ENCODE measurements around the gene GFRA1.

The GFRA1 gene

DNA sequence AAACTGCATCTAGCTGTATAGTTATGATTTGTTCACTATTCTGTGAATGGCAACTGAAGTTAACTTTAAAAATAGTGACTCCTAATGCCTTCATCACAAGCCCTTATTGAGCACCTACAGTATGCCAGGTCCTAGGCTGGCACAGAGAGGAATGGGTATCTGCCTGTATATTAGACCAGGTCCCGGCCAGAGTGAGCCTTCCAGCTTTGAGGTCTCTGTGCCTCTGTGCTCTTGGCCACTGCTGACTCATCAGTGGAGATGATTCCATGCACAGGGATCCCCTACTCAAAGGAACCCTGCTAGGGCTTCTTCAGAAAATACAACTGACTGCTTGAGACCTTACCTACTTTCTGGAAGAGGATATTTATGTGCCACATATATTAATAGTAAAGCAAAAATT is 118.4 kb downstream of the GFRA1 start:
- no peaks in the 10 kb centered on the region for H3K27me3 ChIP-seq (ENCODE audit: control insufficient read depth in 3 of 3, insufficient read depth in 3 of 3, low read depth in 1 of 3, low read length in 3 of 3)
- H2BK15ac ChIP-seq (ENCODE audit: low read length), result no peak overlapping the region
- WGBS, 2 donors (ENCODE audit: extremely low coverage in 2 of 2, insufficient read length in 2 of 2, insufficient replicate concordance in 1 of 2), result no CpG with 5 or more reads among the region's 1 CpG
- no peak overlapping the region for H2BK120ac ChIP-seq (ENCODE audit: low read depth, low read length)
- no peak overlapping the region for H3K27ac ChIP-seq (replicated peaks; ENCODE audit: low read length)
- no peak overlapping the region for H2BK5ac ChIP-seq (ENCODE audit: low read length)
- H3K14ac ChIP-seq (ENCODE audit: low read length), result no peak overlapping the region
- no peak overlapping the region for H2AK5ac ChIP-seq (ENCODE audit: low read depth, low read length)
- no peak overlapping the region for H4K91ac ChIP-seq (ENCODE audit: low read depth, low read length, poor library complexity)
- H3K4me3 ChIP-seq (ENCODE audit: low read length in 2 of 2), result no peak overlapping the region
- no peaks in the 10 kb centered on the region for H3K36me3 ChIP-seq (replicated peaks in 1 of 2; ENCODE audit: control insufficient read depth in 2 of 2, insufficient read depth in 2 of 2, low read length in 2 of 2)
- no peak for DNase-seq (ENCODE audit: low spot score)
- no peak overlapping the region for H4K8ac ChIP-seq (ENCODE audit: low read depth, low read length)
- no peak overlapping the region for H2BK12ac ChIP-seq (ENCODE audit: low read length)
- H3K4me2 ChIP-seq (ENCODE audit: insufficient read depth, low read length, poor library complexity, severe bottlenecking), result no peak overlapping the region
- no peak overlapping the region for H3K23ac ChIP-seq (ENCODE audit: low read depth, low read length, poor library complexity)
- no peak overlapping the region for H3K4ac ChIP-seq (ENCODE audit: low read length)
- no peak overlapping the region for H2AFZ ChIP-seq (ENCODE audit: low read length)
- no peaks in the 10 kb centered on the region for H3K79me1 ChIP-seq (ENCODE audit: low read depth, low read length)
- peaks cover 4 to 10% of the 10 kb centered on the region in 2 donors for H3K4me1 ChIP-seq (ENCODE audit: control insufficient read depth in 2 of 2, insufficient read depth in 1 of 2, low read depth in 1 of 2, low read length in 2 of 2)
- no peak overlapping the region for H3K9ac ChIP-seq (ENCODE audit: low read depth, low read length, poor library complexity)
- no peak overlapping the region for H3K18ac ChIP-seq (ENCODE audit: low read length)
- H3K9me3 ChIP-seq (replicated peaks in 1 of 2; ENCODE audit: control insufficient read depth in 2 of 2, insufficient read depth in 1 of 2, low read depth in 1 of 2, low read length in 2 of 2), result peaks cover 0 to 3% of the 10 kb centered on the region in 2 donors

DNA sequence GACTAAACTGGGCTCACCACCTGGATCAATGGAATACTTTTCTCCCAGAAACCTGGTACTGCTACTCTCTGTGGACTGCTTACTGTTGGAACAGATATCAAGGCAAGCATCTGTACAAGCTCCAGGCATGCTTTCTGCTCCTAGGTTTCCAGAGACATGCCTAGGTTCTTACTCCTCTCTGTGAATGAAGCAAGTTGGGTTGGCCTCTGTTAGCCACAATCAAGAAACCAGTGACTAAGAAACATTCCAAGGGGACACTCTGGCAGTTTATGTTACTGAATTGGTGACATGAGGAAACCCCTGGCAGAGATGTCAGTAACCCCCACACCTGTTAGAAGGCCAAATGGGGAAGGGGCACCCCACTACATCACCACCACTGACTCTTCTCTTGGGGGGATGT is 121.9 kb downstream of the GFRA1 start:
- no peaks in the 10 kb centered on the region for H3K79me1 ChIP-seq (ENCODE audit: low read depth, low read length)
- no peak overlapping the region for H2AK5ac ChIP-seq (ENCODE audit: low read depth, low read length)
- H2BK12ac ChIP-seq (ENCODE audit: low read length), result no peak overlapping the region
- no peaks in the 10 kb centered on the region for H3K27me3 ChIP-seq (ENCODE audit: control insufficient read depth in 3 of 3, insufficient read depth in 3 of 3, low read depth in 1 of 3, low read length in 3 of 3)
- no peak overlapping the region for H3K27ac ChIP-seq (replicated peaks; ENCODE audit: low read length)
- H4K8ac ChIP-seq (ENCODE audit: low read depth, low read length), result no peak overlapping the region
- H3K36me3 ChIP-seq (replicated peaks in 1 of 2; ENCODE audit: control insufficient read depth in 2 of 2, insufficient read depth in 2 of 2, low read length in 2 of 2), result no peaks in the 10 kb centered on the region
- H3K4me2 ChIP-seq (ENCODE audit: insufficient read depth, low read length, poor library complexity, severe bottlenecking), result no peak overlapping the region
- no peak overlapping the region for H3K9ac ChIP-seq (ENCODE audit: low read depth, low read length, poor library complexity)
- no peak overlapping the region for H3K18ac ChIP-seq (ENCODE audit: low read length)
- no peak overlapping the region for H2BK120ac ChIP-seq (ENCODE audit: low read depth, low read length)
- no peak overlapping the region for H2AFZ ChIP-seq (ENCODE audit: low read length)
- no peak for DNase-seq (ENCODE audit: low spot score)
- no peak overlapping the region for H3K4ac ChIP-seq (ENCODE audit: low read length)
- H3K4me1 ChIP-seq (ENCODE audit: control insufficient read depth in 2 of 2, insufficient read depth in 1 of 2, low read depth in 1 of 2, low read length in 2 of 2), result peaks cover 3 to 19% of the 10 kb centered on the region in 2 donors
- no peak overlapping the region for H3K14ac ChIP-seq (ENCODE audit: low read length)
- no peak overlapping the region for H2BK5ac ChIP-seq (ENCODE audit: low read length)
- H4K91ac ChIP-seq (ENCODE audit: low read depth, low read length, poor library complexity), result no peak overlapping the region
- H3K4me3 ChIP-seq (ENCODE audit: low read length in 2 of 2), result no peak overlapping the region
- no peak overlapping the region for H2BK15ac ChIP-seq (ENCODE audit: low read length)
- H3K23ac ChIP-seq (ENCODE audit: low read depth, low read length, poor library complexity), result no peak overlapping the region
- H3K9me3 ChIP-seq (replicated peaks in 1 of 2; ENCODE audit: control insufficient read depth in 2 of 2, insufficient read depth in 1 of 2, low read depth in 1 of 2, low read length in 2 of 2), result peaks cover 0 to 3% of the 10 kb centered on the region in 2 donors

DNA sequence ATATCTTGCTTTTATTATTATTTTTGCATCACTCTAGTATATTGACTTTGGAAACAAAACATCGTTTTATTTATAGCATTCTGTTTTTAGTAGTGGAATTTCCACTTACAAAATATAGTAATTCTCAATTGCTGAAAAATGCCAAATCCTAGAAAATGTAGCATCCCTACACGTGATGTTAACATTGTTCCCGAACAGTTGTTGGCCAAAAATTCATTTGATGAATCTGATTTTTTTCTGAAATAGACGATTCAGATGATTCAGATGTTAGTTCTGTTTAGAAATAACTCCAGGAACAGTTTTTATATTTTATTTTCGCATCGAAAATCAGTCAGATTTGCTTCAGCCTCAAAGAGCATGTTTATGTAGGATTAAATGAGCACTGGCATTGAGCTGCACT is 122.4 kb downstream of the GFRA1 start:
- no peak overlapping the region for H2BK12ac ChIP-seq (ENCODE audit: low read length)

DNA sequence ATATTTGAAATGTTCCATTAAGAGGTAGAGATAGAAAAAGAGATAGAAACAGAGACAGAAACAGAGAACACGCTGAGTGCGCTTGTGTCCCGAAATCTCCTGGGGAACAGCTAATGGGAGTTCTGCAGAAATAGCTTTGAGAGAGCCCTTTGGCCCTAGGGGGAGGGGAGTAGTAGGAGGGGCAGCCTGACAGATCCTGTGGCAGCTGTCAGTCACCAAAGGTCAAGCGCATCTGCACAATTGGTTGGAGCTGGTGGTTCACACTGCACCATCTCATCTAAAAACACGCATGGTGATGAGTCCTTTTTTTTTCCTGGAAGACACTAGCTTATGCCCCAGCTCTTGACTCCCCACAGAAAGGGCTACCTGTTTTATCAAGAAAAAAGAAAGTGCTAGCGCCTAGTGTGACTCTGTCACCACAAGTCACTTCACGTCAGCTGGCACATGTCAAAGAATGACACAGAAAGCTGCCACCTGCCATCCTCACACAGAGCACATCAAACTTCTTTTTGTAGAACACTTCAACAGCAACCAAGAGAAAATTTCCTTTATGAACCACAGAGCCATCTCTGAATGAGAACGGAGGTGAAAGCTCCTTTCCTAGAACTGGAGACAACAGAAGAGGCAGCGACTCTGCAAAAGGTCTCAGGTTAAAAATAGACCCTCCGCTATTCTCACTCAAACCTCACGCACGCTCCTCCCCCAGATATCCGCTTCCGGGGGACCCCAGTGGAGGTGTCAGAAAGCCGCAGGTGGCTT is 125.7 kb downstream of the GFRA1 start:
- Histone ChIP-seq H3K9ac (ENCODE audit: low read depth, low read length, poor library complexity) (no peak overlapping the region), H2AFZ (ENCODE audit: low read length) (no peak overlapping the region)
- WGBS, 2 donors (ENCODE audit: extremely low coverage in 2 of 2, insufficient read length in 2 of 2, insufficient replicate concordance in 1 of 2), result no CpG with 5 or more reads among the region's 15 CpGs

More for the DNA sequence above, 122.4 kb downstream of the GFRA1 start:
- Histone ChIP-seq H3K23ac (ENCODE audit: low read depth, low read length, poor library complexity) (no peak overlapping the region), H3K9me3 (replicated peaks in 1 of 2; ENCODE audit: control insufficient read depth in 2 of 2, insufficient read depth in 1 of 2, low read depth in 1 of 2, low read length in 2 of 2) (peaks cover 0 to 3% of the 10 kb centered on the region in 2 donors), H3K36me3 (replicated peaks in 1 of 2; ENCODE audit: control insufficient read depth in 2 of 2, insufficient read depth in 2 of 2, low read length in 2 of 2) (no peaks in the 10 kb centered on the region), H2AFZ (ENCODE audit: low read length) (no peak overlapping the region), H3K18ac (ENCODE audit: low read length) (no peak overlapping the region), H3K27ac (replicated peaks; ENCODE audit: low read length) (no peak overlapping the region), H3K4me3 (ENCODE audit: low read length in 2 of 2) (no peak overlapping the region), H2BK5ac (ENCODE audit: low read length) (no peak overlapping the region), H3K4ac (ENCODE audit: low read length) (no peak overlapping the region), H2AK5ac (ENCODE audit: low read depth, low read length) (no peak overlapping the region), H3K4me1 (ENCODE audit: control insufficient read depth in 2 of 2, insufficient read depth in 1 of 2, low read depth in 1 of 2, low read length in 2 of 2) (peaks cover 3 to 17% of the 10 kb centered on the region in 2 donors), H3K79me1 (ENCODE audit: low read depth, low read length) (no peaks in the 10 kb centered on the region), H3K4me2 (ENCODE audit: insufficient read depth, low read length, poor library complexity, severe bottlenecking) (no peak overlapping the region), H2BK15ac (ENCODE audit: low read length) (no peak overlapping the region), H3K14ac (ENCODE audit: low read length) (no peak overlapping the region), H4K8ac (ENCODE audit: low read depth, low read length) (no peak overlapping the region), H4K91ac (ENCODE audit: low read depth, low read length, poor library complexity) (no peak overlapping the region), H3K27me3 (ENCODE audit: control insufficient read depth in 3 of 3, insufficient read depth in 3 of 3, low read depth in 1 of 3, low read length in 3 of 3) (no peaks in the 10 kb centered on the region), H2BK120ac (ENCODE audit: low read depth, low read length) (no peak overlapping the region), H3K9ac (ENCODE audit: low read depth, low read length, poor library complexity) (no peak overlapping the region)
- no CpG with 5 or more reads among the region's 6 CpGs for WGBS, 2 donors (ENCODE audit: extremely low coverage in 2 of 2, insufficient read length in 2 of 2, insufficient replicate concordance in 1 of 2)
- DNase-seq (ENCODE audit: low spot score), result no peak

More for the DNA sequence above, 125.7 kb downstream of the GFRA1 start:
- H4K91ac ChIP-seq (ENCODE audit: low read depth, low read length, poor library complexity), result no peak overlapping the region
- no peak overlapping the region for H2BK5ac ChIP-seq (ENCODE audit: low read length)
- no peak overlapping the region for H3K4ac ChIP-seq (ENCODE audit: low read length)
- no peak overlapping the region for H3K18ac ChIP-seq (ENCODE audit: low read length)
- no peak overlapping the region for H2BK120ac ChIP-seq (ENCODE audit: low read depth, low read length)
- H2BK15ac ChIP-seq (ENCODE audit: low read length), result no peak overlapping the region
- no peak overlapping the region for H3K23ac ChIP-seq (ENCODE audit: low read depth, low read length, poor library complexity)
- no peak overlapping the region for H2AK5ac ChIP-seq (ENCODE audit: low read depth, low read length)
- H3K79me1 ChIP-seq (ENCODE audit: low read depth, low read length), result no peaks in the 10 kb centered on the region
- no peak overlapping the region for H3K4me2 ChIP-seq (ENCODE audit: insufficient read depth, low read length, poor library complexity, severe bottlenecking)
- H3K27ac ChIP-seq (replicated peaks; ENCODE audit: low read length), result no peak overlapping the region
- peaks cover 0 to 3% of the 10 kb centered on the region in 2 donors for H3K9me3 ChIP-seq (replicated peaks in 1 of 2; ENCODE audit: control insufficient read depth in 2 of 2, insufficient read depth in 1 of 2, low read depth in 1 of 2, low read length in 2 of 2)
- no peak overlapping the region for H3K14ac ChIP-seq (ENCODE audit: low read length)
- H3K4me3 ChIP-seq (ENCODE audit: low read length in 2 of 2), result no peak overlapping the region
- H3K27me3 ChIP-seq (ENCODE audit: control insufficient read depth in 3 of 3, insufficient read depth in 3 of 3, low read depth in 1 of 3, low read length in 3 of 3), result no peaks in the 10 kb centered on the region
- no peak overlapping the region for H2BK12ac ChIP-seq (ENCODE audit: low read length)
- peaks cover 3 to 21% of the 10 kb centered on the region in 2 donors for H3K4me1 ChIP-seq (ENCODE audit: control insufficient read depth in 2 of 2, insufficient read depth in 1 of 2, low read depth in 1 of 2, low read length in 2 of 2)
- H3K36me3 ChIP-seq (replicated peaks in 1 of 2; ENCODE audit: control insufficient read depth in 2 of 2, insufficient read depth in 2 of 2, low read length in 2 of 2), result no peaks in the 10 kb centered on the region
- DNase-seq (ENCODE audit: low spot score), result no peak
- H4K8ac ChIP-seq (ENCODE audit: low read depth, low read length), result no peak overlapping the region
